Measurements from ENCODE around the gene NUAK1. TPM values are rescaled to one million over a fixed set of nuclear protein-coding genes. Genes with fewer than 3 reads are reported as not detected.

The NUAK1 gene
- total RNA-seq, 6 donors from 2014 or later, result 7.1 to 28.7 (median 10.9) TPM

GRCh38 chr12:106115440-106115839 is 23.3 kb downstream of the NUAK1 start:
- 81% methylated on average over 11 of the region's 11 CpGs for WGBS, 2 donors
- Histone ChIP-seq H3K4me1 (peaks cover 16 to 34% (median 23%) of the 10 kb centered on the region in 4 donors), H3K4me3 (no peak overlapping the region), H3K36me3 (no peaks in the 10 kb centered on the region), H3K9me3 (no peaks in the 10 kb centered on the region), H3K27me3 (no peaks in the 10 kb centered on the region), H3K27ac (no peak overlapping the region)
- no peak for TF ChIP-seq POLR2A (IDR thresholded peaks at IDR 0.05)
- no peak for TF ChIP-seq POLR2AphosphoS5 (IDR thresholded peaks at IDR 0.05)
- no peak for TF ChIP-seq EP300 (IDR thresholded peaks at IDR 0.05)
- TF ChIP-seq CTCF (IDR thresholded peaks at IDR 0.05), result no peak
- DNase-seq (no peak), ATAC-seq (ENCODE audit: low FRiP score in 2 of 2) (no peak)

DNA sequence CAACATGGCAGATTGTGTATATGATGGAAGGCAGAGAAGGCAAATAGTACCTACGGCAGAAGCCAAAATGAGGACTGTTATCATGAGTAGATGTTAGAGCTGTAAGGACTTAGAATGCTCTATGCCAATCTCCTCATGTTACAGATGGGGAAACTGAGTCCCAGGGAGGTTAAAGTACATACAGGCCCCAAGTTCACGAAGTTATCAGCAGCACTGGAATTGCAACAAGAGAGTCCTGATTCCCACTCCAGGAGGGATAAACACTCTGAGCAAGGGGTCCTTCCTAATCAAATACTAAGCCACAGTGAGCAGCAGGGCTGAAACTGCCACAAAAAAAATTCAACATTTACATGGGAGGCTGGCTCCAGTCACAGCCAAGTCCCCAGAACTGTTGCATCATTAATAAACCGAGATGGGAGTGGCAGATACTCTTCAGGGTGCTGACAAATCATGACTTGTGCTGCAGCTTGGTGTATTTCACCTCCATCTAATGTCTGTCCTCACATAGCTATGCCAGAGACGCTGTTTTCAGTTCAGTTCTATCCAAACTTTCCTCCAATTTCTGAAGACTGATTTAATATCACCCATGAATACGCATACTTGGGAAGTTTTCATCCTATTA is 24.2 kb downstream of the NUAK1 start:
- Histone ChIP-seq H3K27ac (peak overlapping the region in 2 of 4 donors; percentile 27 to 49), H3K4me3 (no peak overlapping the region), H3K27me3 (no peaks in the 10 kb centered on the region), H3K36me3 (no peaks in the 10 kb centered on the region), H3K4me1 (peaks cover 22 to 34% (median 27%) of the 10 kb centered on the region in 4 donors), H3K9me3 (no peaks in the 10 kb centered on the region)
- WGBS, 2 donors, result 77% methylated on average over 5 of the region's 5 CpGs
- no peak for TF ChIP-seq POLR2AphosphoS5 (IDR thresholded peaks at IDR 0.05)
- TF ChIP-seq EP300 (IDR thresholded peaks at IDR 0.05), result no peak
- no peak for TF ChIP-seq CTCF (IDR thresholded peaks at IDR 0.05)
- no peak for TF ChIP-seq POLR2A (IDR thresholded peaks at IDR 0.05)
- peak in 1 of 2 donors; percentile 63 for ATAC-seq (ENCODE audit: low FRiP score in 2 of 2)
- no peak for DNase-seq

- peak; percentile 34 to 73 for ATAC-seq (ENCODE audit: low FRiP score in 2 of 2)
- Histone ChIP-seq H3K27ac (peak overlapping the region in 3 of 4 donors; percentile 2 to 62 (median 49)), H3K4me1 (peaks cover 22 to 39% (median 30%) of the 10 kb centered on the region in 4 donors), H3K4me3 (no peak overlapping the region), H3K36me3 (no peaks in the 10 kb centered on the region), H3K9me3 (no peaks in the 10 kb centered on the region), H3K27me3 (no peaks in the 10 kb centered on the region)
- no peak for DNase-seq
- TF ChIP-seq POLR2A (IDR thresholded peaks at IDR 0.05) (no peak), CTCF (IDR thresholded peaks at IDR 0.05) (no peak), EP300 (IDR thresholded peaks at IDR 0.05) (no peak), POLR2AphosphoS5 (IDR thresholded peaks at IDR 0.05) (peak in 1 of 2 donors; percentile 12)
- 54 to 62% methylated on average over 10 of the region's 10 CpGs for WGBS, 2 donors
These were observed 24.8 kb downstream of the NUAK1 start for GRCh38 chr12:106113824-106114446.

- Histone ChIP-seq H3K4me1 (peaks cover 22 to 44% (median 32%) of the 10 kb centered on the region in 4 donors), H3K4me3 (no peak overlapping the region), H3K36me3 (no peaks in the 10 kb centered on the region), H3K27ac (peak overlapping the region in 3 of 4 donors; percentile 2 to 62 (median 49)), H3K9me3 (no peaks in the 10 kb centered on the region), H3K27me3 (no peaks in the 10 kb centered on the region)
- no peak for DNase-seq
- 38 to 47% methylated on average over 1 of the region's 1 CpG for WGBS, 2 donors
- TF ChIP-seq POLR2A (IDR thresholded peaks at IDR 0.05) (no peak), CTCF (IDR thresholded peaks at IDR 0.05) (no peak), EP300 (IDR thresholded peaks at IDR 0.05) (no peak), POLR2AphosphoS5 (IDR thresholded peaks at IDR 0.05) (no peak)
- ATAC-seq (ENCODE audit: low FRiP score in 2 of 2), result no peak
These were observed 25.3 kb downstream of the NUAK1 start for GRCh38 chr12:106113446-106113823.
